Endothelial cell of umbilical vein (primary cell): ENCODE results near the gene TNS2. TPM values are rescaled to one million over a fixed set of nuclear protein-coding genes. Genes with fewer than 3 reads are reported as not detected.

Experiments used
- BruUV-seq: library from RNA; stranded (reverse); fragments of 400-500 nt; replicated peaks from 2 replicates; lab custom pipeline; 2021; lab: Mats Ljungman, UMichigan
- CTCF ChIA-PET: fragments of 300-600, 350-600 bp; sonication (Branson Sonifier 250); formaldehyde crosslinking; loops from one replicate; lab custom pipeline; 2021; ENCODE audit warnings: antibody characterized with exemption, inconsistent platforms; lab: Charles Lee
- POLR2A ChIA-PET: fragments of 300-600, 350-600 bp; sonication (Branson Sonifier 250); formaldehyde crosslinking; loops from one replicate; lab custom pipeline; 2021; ENCODE audit warnings: antibody characterized with exemption, inconsistent platforms; lab: Charles Lee
- DNase-seq: peaks from one replicate; pipeline ENCODE4 v3.0.0-alpha.2; 2011; ENCODE audit warnings: low read depth, low spot score
- FAIRE-seq: peaks from 2 replicates; lab custom pipeline; 2011; peaks lifted over from hg19 to GRCh38; lab: Jason Lieb, UNC
- H2AFZ ChIP-seq: 2 replicates; pipeline ENCODE4 v1.6.0; 2012; ENCODE audit warnings: low read depth, low read length, control low read depth, inconsistent platforms
- H3K27ac ChIP-seq: 2 replicates; pipeline ENCODE4 v1.5.1; 2011; ENCODE audit warnings: low read depth, mild to moderate bottlenecking, control low read depth, low read length, moderate library complexity; ENCODE audit not compliant: insufficient read depth
- H3K27me3 ChIP-seq, 2 experiments: 2 replicates each; pipeline versions ENCODE4 v1.6.0 to v1.6.1; 2011; ENCODE audit warnings: low read length in 2 of 2, mixed read lengths in 1 of 2; ENCODE audit not compliant: control insufficient read depth in 2 of 2, insufficient read depth in 2 of 2
- H3K36me3 ChIP-seq, 2 experiments: 2 replicates in 1 of 2; 3 replicates in 1 of 2; pipeline ENCODE4 v1.5.1; 2011; ENCODE audit warnings: low read length in 2 of 2, mild to moderate bottlenecking in 1 of 2, moderate library complexity in 1 of 2; ENCODE audit not compliant: control insufficient read depth in 2 of 2, insufficient read depth in 2 of 2; ENCODE audit errors: extremely low read depth in 1 of 2
- H3K4me1 ChIP-seq: 3 replicates; pipeline ENCODE4 v1.5.1; 2011; ENCODE audit warnings: mild to moderate bottlenecking, low read length; ENCODE audit not compliant: control insufficient read depth, insufficient read depth; ENCODE audit errors: extremely low read depth
- H3K4me2 ChIP-seq: 2 replicates; pipeline ENCODE4 v1.6.1; 2011; ENCODE audit warnings: low read length, control low read depth, mixed read lengths; ENCODE audit not compliant: insufficient read depth
- H3K4me3 ChIP-seq, 3 experiments: fragments of 200-600 bp in 1 of 3; sonication (generic), shearing (Covaris generic) in 1 of 3; replicated peaks in 1 of 3; 2 replicates each; pipeline ENCODE4 v1.5.1; 2011 to 2016; ENCODE audit warnings: control low read depth in 3 of 3, low read length in 3 of 3, mild to moderate bottlenecking in 2 of 3, inconsistent platforms in 1 of 3, low read depth in 1 of 3, moderate library complexity in 1 of 3; ENCODE audit not compliant: insufficient read depth in 1 of 3
- H3K79me2 ChIP-seq: 2 replicates; pipeline ENCODE4 v1.6.0; 2012; ENCODE audit warnings: low read length, inconsistent platforms; ENCODE audit not compliant: control insufficient read depth, insufficient read depth
- H3K9ac ChIP-seq: replicated peaks from 2 replicates; pipeline ENCODE3; 2011; ENCODE audit warnings: low read length, control low read depth; ENCODE audit not compliant: insufficient read depth; ENCODE audit errors: extremely low read depth
- H3K9me1 ChIP-seq: replicated peaks from 3 replicates; pipeline ENCODE4 v1.6.0; 2011; ENCODE audit warnings: mild to moderate bottlenecking, low read length; ENCODE audit not compliant: control insufficient read depth, insufficient read depth; ENCODE audit errors: extremely low read depth
- H3K9me3 ChIP-seq: replicated peaks from 2 replicates; pipeline ENCODE4 v1.5.1; 2012; ENCODE audit warnings: low read length, inconsistent platforms; ENCODE audit not compliant: control insufficient read depth, insufficient read depth
- H4K20me1 ChIP-seq: replicated peaks from 2 replicates; pipeline ENCODE3; 2011; ENCODE audit warnings: mild to moderate bottlenecking, low read length; ENCODE audit not compliant: control insufficient read depth, insufficient read depth; ENCODE audit errors: extremely low read depth
- CTCF ChIP-seq, 2 donors: IDR thresholded peaks; 1 replicate in 1 of 2; 2 replicates in 1 of 2; pipeline ENCODE4 v1.5.1; 2011; ENCODE audit warnings: low read length in 2 of 2, mild to moderate bottlenecking in 2 of 2, moderate library complexity in 2 of 2, control low read depth in 1 of 2, inconsistent platforms in 1 of 2, low read depth in 1 of 2; ENCODE audit not compliant: insufficient read depth in 1 of 2; ENCODE audit errors: extremely low read depth in 1 of 2
- EZH2 ChIP-seq: IDR thresholded peaks from 2 replicates; pipeline ENCODE4 v1.6.1; 2012; ENCODE audit warnings: borderline replicate concordance, low read depth, mild to moderate bottlenecking, moderate library complexity, low read length, inconsistent platforms; ENCODE audit not compliant: severe bottlenecking
- FOS ChIP-seq: IDR thresholded peaks from 2 replicates; pipeline ENCODE4 v1.6.1; 2011; ENCODE audit warnings: mild to moderate bottlenecking, low read length, moderate library complexity, borderline replicate concordance; ENCODE audit not compliant: insufficient read depth
- GATA2 ChIP-seq: IDR thresholded peaks from 2 replicates; pipeline ENCODE4 v1.7.0; 2011; ENCODE audit warnings: low read depth, mild to moderate bottlenecking, moderate library complexity, mixed read lengths, low read length; ENCODE audit not compliant: insufficient read length, insufficient read depth
- JUN ChIP-seq: IDR thresholded peaks from 2 replicates; pipeline ENCODE4 v1.6.1; 2011; ENCODE audit warnings: borderline replicate concordance, low read depth; ENCODE audit not compliant: insufficient read length, insufficient read depth
- MAX ChIP-seq: IDR thresholded peaks from 2 replicates; pipeline ENCODE4 v1.6.1; 2011; ENCODE audit not compliant: insufficient read depth, insufficient read length
- MYC ChIP-seq: IDR thresholded peaks from one replicate; pipeline ENCODE4 v1.6.1; 2011; ENCODE audit warnings: mild to moderate bottlenecking, low read depth, low read length
- POLR2A ChIP-seq: IDR thresholded peaks from 2 replicates; pipeline ENCODE4 v1.6.1; 2012; ENCODE audit warnings: low read depth, mild to moderate bottlenecking, control low read depth, low read length
- POLR2AphosphoS5 ChIP-seq: IDR thresholded peaks from 2 replicates; pipeline ENCODE4 v1.6.1; 2012; ENCODE audit warnings: low read depth, mild to moderate bottlenecking, control low read depth, low read length, moderate library complexity; ENCODE audit not compliant: insufficient read depth
- dilution Hi-C: fragments of 300-500 bp; cut with MboI; formaldehyde crosslinking; loops from one replicate; pipeline ENCODE4 v1.15.0; 2019; ENCODE audit warnings: low sequenced_read_pairs; ENCODE audit not compliant: extremely low pct_ligation_motif_present
- intact Hi-C: fragments of 100-400 bp; cut with micrococcal nuclease; formaldehyde crosslinking; loops from one replicate; pipeline ENCODE4 v1.10.0; 2022
- polyA plus RNA-seq, 4 experiments: library from polyadenylated mRNA; depleted of rRNA in 3 of 4; stranded (reverse) in 3 of 4; unstranded in 1 of 4; fragments of >200 nt; gene quantifications; 2 replicates each; pipeline versions ENCODE4 v1.2.1 to v1.2.3, GENCODE V29; 2011 to 2012; ENCODE audit warnings: missing spikeins in 1 of 4
- total RNA-seq: library from RNA; stranded (reverse); gene quantifications from 2 replicates; pipeline ENCODE4 v1.2.3, GENCODE V29; 2021

The TNS2 gene
- total and polyA plus RNA-seq, 2 donors (not counting 3 experiments of a cell fraction or from before 2014, with no cell fraction given) = 84.5 to 106 TPM

GRCh38 chr12:53101266-53101665 lies 51.4 kb downstream of the TNS2 start:
- CTCF ChIA-PET = interaction anchor here (1.2 to 10.8 kb wide), 3 partner anchors 34 to 96 kb away, joined by 3 to 463 read pairs (median 34); no protein-coding TSS in a partner anchor
- no peak for FAIRE-seq

More at GRCh38 chr12:53101266-53101665, 51.4 kb downstream of the TNS2 start:
- POLR2A ChIA-PET = interaction anchor here (0.7 kb wide), 1 partner anchor 379 kb away, joined by 4 read pairs; no protein-coding TSS in a partner anchor
- H3K36me3 ChIP-seq = no peaks in the 10 kb centered on the region
- H3K9ac ChIP-seq = no peak overlapping the region
- H4K20me1 ChIP-seq = no peaks in the 10 kb centered on the region
- DNase-seq = no peak
- dilution Hi-C loops = no loop called here
- no peaks in the 10 kb centered on the region for H3K27me3 ChIP-seq
- H3K79me2 ChIP-seq = no peaks in the 10 kb centered on the region
- H3K27ac ChIP-seq = no peak overlapping the region
- no TSS peak for BruUV-seq
- TF ChIP-seq MYC = no peak
- TF ChIP-seq MAX = no peak
- no peak for TF ChIP-seq GATA2
- TF ChIP-seq POLR2AphosphoS5 = no peak
- no peak for TF ChIP-seq JUN
- TF ChIP-seq CTCF (IDR thresholded peaks at IDR 0.05; ENCODE audit: extremely low read depth in 1 of 2, insufficient read depth in 1 of 2, low read depth in 1 of 2, low read length in 2 of 2) = no peak
- TF ChIP-seq FOS = no peak
- TF ChIP-seq EZH2 = no peak
- TF ChIP-seq POLR2A = no peak
- H3K9me1 ChIP-seq = no peaks in the 10 kb centered on the region
- no peak overlapping the region for H2AFZ ChIP-seq
- H3K9me3 ChIP-seq = no peaks in the 10 kb centered on the region
- H3K4me3 ChIP-seq = no peak overlapping the region
- H3K4me1 ChIP-seq = peaks cover 25% of the 10 kb centered on the region
- intact Hi-C loops = no loop called here
- H3K4me2 ChIP-seq = no peak overlapping the region
